Tibial artery (tissue), 4 donors: Measurements from ENCODE around the gene ANKLE2.

Source experiments
- DNase-seq, 2 donors: peaks; one replicate each; pipeline ENCODE4 v3.0.0-alpha.2; 2019
- H3K27ac ChIP-seq, 2 donors: fragments of 200-600 bp; sonication (generic) in 1 of 2; 1 replicate in 1 of 2; 2 replicates in 1 of 2; pipeline ENCODE4 v1.5.1; 2018 to 2019; ENCODE audit warnings: mild to moderate bottlenecking in 1 of 2
- H3K27me3 ChIP-seq, 2 donors: fragments of 200-600 bp; sonication (generic) in 1 of 2; one replicate each; pipeline versions ENCODE4 v1.5.1 to v1.6.0; 2016 to 2019
- H3K36me3 ChIP-seq, 3 donors: fragments of 200-600 bp; sonication (generic) in 2 of 3; one replicate each; pipeline ENCODE4 v1.5.1; 2016 to 2019; ENCODE audit warnings: mild to moderate bottlenecking in 2 of 3
- H3K4me1 ChIP-seq, 4 donors: fragments of 200-600 bp; sonication (generic) in 2 of 4; 1 replicate in 3 of 4; 2 replicates in 1 of 4; pipeline ENCODE4 v1.5.1; 2016 to 2019
- H3K4me3 ChIP-seq, 2 donors: fragments of 200-600 bp; sonication (generic) in 1 of 2; 1 replicate in 1 of 2; 2 replicates in 1 of 2; pipeline ENCODE4 v1.5.1; 2018 to 2019; ENCODE audit warnings: mild to moderate bottlenecking in 2 of 2
- H3K9me3 ChIP-seq, 3 donors: fragments of 200-600 bp; sonication (generic) in 1 of 3; one replicate each; pipeline ENCODE4 v1.5.1; 2016 to 2019
- intact Hi-C: fragments of 100-400 bp; cut with DNase I; formaldehyde crosslinking; loops from one replicate; pipeline ENCODE4 v1.15.0; 2023; ENCODE audit warnings: low total_unique reads
- TF ChIP-seq, protein P1 (sequence below), 2 experiments: fragments of 200-600 bp in 1 of 2; fragments of 450-650 bp in 1 of 2; IDR thresholded peaks; one replicate each; pipeline ENCODE4 v1.5.1; 2017 to 2019; ENCODE audit warnings: antibody characterized with exemption in 2 of 2, mild to moderate bottlenecking in 1 of 2, moderate library complexity in 1 of 2

The ANKLE2 gene

DNA sequence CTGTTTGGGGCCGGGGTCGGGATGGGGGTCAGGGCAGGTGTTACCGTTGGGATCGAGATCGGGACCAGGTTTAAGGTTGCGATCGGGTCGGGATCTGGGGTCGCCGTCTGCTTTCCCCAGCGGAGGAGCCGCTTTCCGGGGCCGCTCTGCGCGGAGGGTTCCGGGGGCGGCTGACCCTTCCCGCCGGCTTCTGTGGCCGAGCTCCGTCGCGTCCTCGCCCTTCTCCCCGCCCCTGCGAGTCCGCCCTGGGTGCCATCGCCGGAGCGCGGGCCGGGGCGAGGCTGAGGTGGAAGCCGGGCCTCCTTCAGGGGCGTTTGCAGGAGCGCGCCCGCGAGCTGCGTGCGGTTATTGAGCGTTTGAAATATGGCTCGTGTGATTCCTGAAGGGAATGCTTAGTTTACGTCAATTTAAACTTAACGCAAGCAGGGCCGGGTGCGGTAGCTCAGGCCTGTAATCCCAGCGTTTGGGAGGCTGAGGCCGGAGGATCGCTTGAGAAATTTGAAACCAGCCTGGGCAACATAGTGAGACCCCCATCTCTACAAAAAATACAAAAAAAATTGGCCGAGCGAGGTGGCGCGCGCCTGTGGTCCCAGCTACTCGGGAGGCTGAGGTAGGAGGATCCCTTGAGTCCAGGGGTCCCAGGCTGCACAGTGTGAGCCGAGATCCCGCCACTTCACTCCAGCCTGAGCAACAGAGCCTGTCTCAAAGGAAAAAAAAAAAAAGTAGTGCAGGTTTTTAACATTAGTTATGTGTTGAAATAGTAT is 50.4 kb downstream of the ANKLE2 start:
- no peak for DNase-seq
- peaks cover 7 to 18% (median 14%) of the 10 kb centered on the region in 3 donors for H3K36me3 ChIP-seq
- peaks cover 0 to 22% (median 16%) of the 10 kb centered on the region in 4 donors for H3K4me1 ChIP-seq
- H3K9me3 ChIP-seq: no peaks in the 10 kb centered on the region
- intact Hi-C loops: loop anchor here (2.0 to 10.0 kb wide), 2 partner anchors 24 to 54 kb away; partner anchors contain the start of genes ANKLE2, POLE and PXMP2
- H3K27me3 ChIP-seq: no peaks in the 10 kb centered on the region
- TF ChIP-seq, protein P1, sequence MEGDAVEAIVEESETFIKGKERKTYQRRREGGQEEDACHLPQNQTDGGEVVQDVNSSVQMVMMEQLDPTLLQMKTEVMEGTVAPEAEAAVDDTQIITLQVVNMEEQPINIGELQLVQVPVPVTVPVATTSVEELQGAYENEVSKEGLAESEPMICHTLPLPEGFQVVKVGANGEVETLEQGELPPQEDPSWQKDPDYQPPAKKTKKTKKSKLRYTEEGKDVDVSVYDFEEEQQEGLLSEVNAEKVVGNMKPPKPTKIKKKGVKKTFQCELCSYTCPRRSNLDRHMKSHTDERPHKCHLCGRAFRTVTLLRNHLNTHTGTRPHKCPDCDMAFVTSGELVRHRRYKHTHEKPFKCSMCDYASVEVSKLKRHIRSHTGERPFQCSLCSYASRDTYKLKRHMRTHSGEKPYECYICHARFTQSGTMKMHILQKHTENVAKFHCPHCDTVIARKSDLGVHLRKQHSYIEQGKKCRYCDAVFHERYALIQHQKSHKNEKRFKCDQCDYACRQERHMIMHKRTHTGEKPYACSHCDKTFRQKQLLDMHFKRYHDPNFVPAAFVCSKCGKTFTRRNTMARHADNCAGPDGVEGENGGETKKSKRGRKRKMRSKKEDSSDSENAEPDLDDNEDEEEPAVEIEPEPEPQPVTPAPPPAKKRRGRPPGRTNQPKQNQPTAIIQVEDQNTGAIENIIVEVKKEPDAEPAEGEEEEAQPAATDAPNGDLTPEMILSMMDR (IDR thresholded peaks at IDR 0.05): no peak
- peak overlapping the region; percentile 26 to 64 for H3K27ac ChIP-seq
- H3K4me3 ChIP-seq: peak overlapping the region; percentile 79 to 97

DNA sequence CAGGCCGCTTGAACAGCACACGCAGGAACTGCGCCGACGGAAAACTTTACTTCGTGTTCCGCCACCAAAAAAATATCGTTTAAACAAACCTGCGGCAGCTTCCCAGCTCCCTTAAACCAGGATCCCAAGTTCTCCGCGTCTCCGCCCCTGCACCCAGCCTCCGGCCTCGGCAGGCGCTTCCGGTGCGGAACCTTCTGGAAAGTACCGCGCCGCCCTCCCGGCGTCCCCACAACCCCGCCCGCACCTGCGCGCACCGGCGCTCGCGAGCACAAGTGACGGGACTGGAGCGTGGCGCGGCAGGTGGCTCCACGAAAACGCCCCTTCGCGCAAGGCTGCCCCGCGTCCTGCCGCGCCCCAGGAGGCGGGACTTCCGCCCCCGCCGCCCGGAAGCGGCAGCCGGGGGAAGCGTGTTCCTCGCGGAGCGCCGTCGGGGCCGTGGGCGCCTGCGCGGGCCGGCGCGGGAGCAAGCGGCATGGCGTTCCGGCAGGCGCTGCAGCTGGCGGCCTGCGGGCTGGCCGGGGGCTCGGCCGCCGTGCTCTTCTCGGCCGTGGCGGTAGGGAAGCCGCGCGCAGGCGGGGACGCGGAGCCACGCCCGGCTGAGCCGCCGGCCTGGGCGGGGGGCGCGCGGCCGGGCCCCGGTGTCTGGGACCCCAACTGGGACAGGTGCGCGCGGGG is 51.1 kb downstream of the ANKLE2 start, which contains the start of gene PGAM5:
Gene PGAM5 (plus strand): TSS at position 438 of the 675 bp plus-strand sequence. CDS start 35 bp downstream, at position 473.
- H3K4me1 ChIP-seq: peaks cover 0 to 22% (median 16%) of the 10 kb centered on the region in 4 donors
- H3K36me3 ChIP-seq: peaks cover 0 to 15% (median 8%) of the 10 kb centered on the region in 3 donors
- TF ChIP-seq, protein P1 (IDR thresholded peaks at IDR 0.05): no peak
- peak within 1 kb of the TSS; percentile 79 to 97 for H3K4me3 ChIP-seq
- DNase-seq: peak; percentile 65 to 87
- H3K27ac ChIP-seq: peak within 1 kb of the TSS; percentile 64 to 72
- intact Hi-C loops: loop anchor here (2.0 to 10.0 kb wide), 2 partner anchors 24 to 54 kb away; partner anchors contain the start of genes ANKLE2, POLE and PXMP2
- H3K27me3 ChIP-seq: no peaks in the 10 kb centered on the region
- no peaks in the 10 kb centered on the region for H3K9me3 ChIP-seq

DNA sequence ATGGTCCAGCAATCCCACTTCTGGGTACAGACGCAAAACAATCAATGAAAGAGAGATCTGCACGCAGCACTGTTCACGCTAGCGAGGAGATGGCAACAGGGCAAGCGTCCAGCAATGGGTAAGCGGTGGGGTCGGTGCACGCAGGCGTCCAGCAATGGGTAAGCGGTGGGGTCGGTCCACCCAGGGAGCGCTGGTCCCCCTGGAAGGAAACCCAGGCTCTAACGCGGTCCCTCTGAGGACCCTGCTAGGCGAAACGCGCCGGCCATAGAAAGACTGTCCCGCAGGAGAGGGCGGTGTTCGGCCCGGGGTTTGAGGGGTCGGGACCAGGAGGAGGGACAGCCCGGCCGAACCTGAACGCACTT is 51.6 kb downstream of the ANKLE2 start:
- Histone ChIP-seq H3K4me3 (peak overlapping the region; percentile 79 to 97), H3K36me3 (peaks cover 0 to 17% (median 3%) of the 10 kb centered on the region in 3 donors), H3K27ac (peak overlapping the region; percentile 64 to 72), H3K4me1 (peaks cover 0 to 22% (median 16%) of the 10 kb centered on the region in 4 donors), H3K9me3 (no peaks in the 10 kb centered on the region), H3K27me3 (no peaks in the 10 kb centered on the region)
- TF ChIP-seq, protein P1 (IDR thresholded peaks at IDR 0.05): no peak
- intact Hi-C loops: loop anchor here (2.0 to 10.0 kb wide), 2 partner anchors 23 to 55 kb away; partner anchors contain the start of genes ANKLE2, POLE and PXMP2
- DNase-seq: no peak

DNA sequence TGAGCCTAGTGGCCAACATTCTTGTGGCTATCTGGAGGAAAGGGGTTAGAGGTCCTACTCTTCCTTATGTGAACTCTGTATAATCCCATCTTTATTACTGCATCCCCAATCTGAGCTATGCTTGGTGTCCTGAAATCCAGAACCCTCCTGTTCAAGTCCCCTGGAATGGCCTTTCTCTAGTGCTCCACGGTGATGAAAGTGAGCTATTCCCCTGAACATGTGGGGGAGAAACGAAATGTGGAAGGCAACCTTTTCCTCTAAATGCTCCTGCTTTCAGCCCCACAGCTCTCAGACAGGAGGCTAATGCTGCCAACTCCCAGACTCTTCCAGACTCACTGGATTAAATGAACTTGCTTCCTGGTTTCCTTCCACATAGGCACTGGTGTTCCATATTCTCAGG is 53.5 kb downstream of the ANKLE2 start:
- intact Hi-C loops: no loop called here
- TF ChIP-seq, protein P1 (IDR thresholded peaks at IDR 0.05): no peak
- DNase-seq: no peak
- no peak overlapping the region for H3K4me3 ChIP-seq
- peaks cover 0 to 22% (median 16%) of the 10 kb centered on the region in 4 donors for H3K4me1 ChIP-seq
- H3K27ac ChIP-seq: no peak overlapping the region
- no peaks in the 10 kb centered on the region for H3K9me3 ChIP-seq
- H3K27me3 ChIP-seq: no peaks in the 10 kb centered on the region
- peaks cover 10 to 31% (median 11%) of the 10 kb centered on the region in 3 donors for H3K36me3 ChIP-seq

DNA sequence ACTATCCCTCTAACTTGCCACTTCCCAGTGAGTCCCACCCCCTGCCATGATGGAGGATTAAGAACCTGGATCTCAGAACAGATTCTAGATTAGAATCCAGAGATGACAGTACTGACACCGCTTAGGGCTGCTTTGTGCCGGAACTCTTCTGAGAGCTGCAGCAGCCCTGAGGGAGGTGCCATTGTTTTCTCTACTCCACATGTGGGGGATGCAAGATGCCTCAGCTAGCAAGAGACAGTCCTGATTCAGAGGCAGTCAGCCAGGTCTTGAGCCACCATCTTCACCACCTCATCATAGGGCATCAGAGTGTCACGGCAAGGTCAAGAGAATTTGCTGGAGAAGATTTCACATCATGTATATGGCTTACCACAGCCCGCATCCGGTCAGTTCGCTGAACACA is 54.4 kb downstream of the ANKLE2 start:
- H3K4me3 ChIP-seq: no peak overlapping the region
- TF ChIP-seq, protein P1 (IDR thresholded peaks at IDR 0.05): no peak
- DNase-seq: no peak

More for the DNA sequence above, 54.4 kb downstream of the ANKLE2 start:
- H3K36me3 ChIP-seq: peaks cover 14 to 38% (median 16%) of the 10 kb centered on the region in 3 donors
- H3K4me1 ChIP-seq: peaks cover 0 to 19% (median 14%) of the 10 kb centered on the region in 4 donors
- no peak overlapping the region for H3K27ac ChIP-seq
- intact Hi-C loops: no loop called here
- no peaks in the 10 kb centered on the region for H3K27me3 ChIP-seq
- H3K9me3 ChIP-seq: no peaks in the 10 kb centered on the region
